ENCODE results near the gene DGKI.

Gene DGKI

GRCh38 chr7:137871170-137871915 lies 24.6 kb upstream of the DGKI start:
- DNase-seq (ENCODE audit: low read depth in 3 of 3), result no peak

GRCh38 chr7:137870684-137871083 lies 23.9 kb upstream of the DGKI start:
- no peak for DNase-seq (ENCODE audit: low read depth in 3 of 3)

- no peak for DNase-seq (ENCODE audit: low read depth in 3 of 3)
These were observed 23.3 kb upstream of the DGKI start for GRCh38 chr7:137870078-137870477.

- DNase-seq (ENCODE audit: low read depth in 3 of 3), result no peak
These were observed 22.5 kb upstream of the DGKI start for GRCh38 chr7:137869260-137869659.

- DNase-seq (ENCODE audit: low read depth in 3 of 3), result no peak
These were observed 20.5 kb upstream of the DGKI start for GRCh38 chr7:137867289-137867688.

- DNase-seq (ENCODE audit: low read depth in 3 of 3), result no peak
These were observed 19.0 kb upstream of the DGKI start for GRCh38 chr7:137865764-137866163.

GRCh38 chr7:137862964-137863363 lies 16.2 kb upstream of the DGKI start:
- no peak for DNase-seq (ENCODE audit: low read depth in 3 of 3)

GRCh38 chr7:137862358-137862757 lies 15.6 kb upstream of the DGKI start:
- no peak for DNase-seq (ENCODE audit: low read depth in 3 of 3)

- DNase-seq (ENCODE audit: low read depth in 3 of 3), result no peak
These were observed 13.8 kb upstream of the DGKI start for GRCh38 chr7:137860542-137860941.

GRCh38 chr7:137853053-137853452 lies 6.3 kb upstream of the DGKI start:
- DNase-seq (ENCODE audit: low read depth in 3 of 3), result no peak

- no peak for DNase-seq (ENCODE audit: low read depth in 3 of 3)
These were observed 5.3 kb upstream of the DGKI start for GRCh38 chr7:137852108-137852507.

GRCh38 chr7:137850972-137851945 lies 4.5 kb upstream of the DGKI start:
- DNase-seq (ENCODE audit: low read depth in 3 of 3), result no peak

- no peak for DNase-seq (ENCODE audit: low read depth in 3 of 3)
These were observed 3.8 kb upstream of the DGKI start for GRCh38 chr7:137850571-137850970.

- no peak for DNase-seq (ENCODE audit: low read depth in 3 of 3)
These were observed 1.3 kb upstream of the DGKI start for GRCh38 chr7:137848095-137848494.

GRCh38 chr7:137847568-137848050 lies 835 bp upstream of the DGKI start:
- DNase-seq (ENCODE audit: low read depth in 3 of 3), result no peak

- DNase-seq (ENCODE audit: low read depth in 3 of 3), result no peak
These were observed 286 bp downstream of the DGKI start for GRCh38 chr7:137846549-137846826.

GRCh38 chr7:137844677-137845425 lies 1.9 kb downstream of the DGKI start:
- DNase-seq (ENCODE audit: low read depth in 3 of 3), result no peak

- no peak for DNase-seq (ENCODE audit: low read depth in 3 of 3)
These were observed 6.6 kb downstream of the DGKI start for GRCh38 chr7:137839903-137840779.

GRCh38 chr7:137838706-137839315 lies 8.0 kb downstream of the DGKI start:
- DNase-seq (ENCODE audit: low read depth in 3 of 3), result no peak

- no peak for DNase-seq (ENCODE audit: low read depth in 3 of 3)
These were observed 10.2 kb downstream of the DGKI start for GRCh38 chr7:137836541-137836940.

- DNase-seq (ENCODE audit: low read depth in 3 of 3), result no peak
These were observed 10.7 kb downstream of the DGKI start for GRCh38 chr7:137836113-137836509.
